CD1c-positive myeloid dendritic cell (primary cell): Measurements from ENCODE around the gene S100A4.
A peak's percentile ranks its signal among the peaks of the same experiment; 100 is the strongest.
"Not testable (repeated sequence)": the region's sequence is repeated elsewhere in the genome, so short reads cannot be mapped to it uniquely, and the experiment has no call there.

Source experiments
- DNase-seq: peaks from one replicate; pipeline ENCODE4 v3.0.0-alpha.2; 2016; ENCODE audit errors: extremely low spot score

S100A4 gene

GRCh38 chr1:153545067-153546055 lies at the start of gene S100A4:
TSS of gene S100A4 (minus strand) at chr1:153545806. CDS start at chr1:153544794, 1,012 bp downstream.
- DNase-seq: peak; percentile 84

DNA sequence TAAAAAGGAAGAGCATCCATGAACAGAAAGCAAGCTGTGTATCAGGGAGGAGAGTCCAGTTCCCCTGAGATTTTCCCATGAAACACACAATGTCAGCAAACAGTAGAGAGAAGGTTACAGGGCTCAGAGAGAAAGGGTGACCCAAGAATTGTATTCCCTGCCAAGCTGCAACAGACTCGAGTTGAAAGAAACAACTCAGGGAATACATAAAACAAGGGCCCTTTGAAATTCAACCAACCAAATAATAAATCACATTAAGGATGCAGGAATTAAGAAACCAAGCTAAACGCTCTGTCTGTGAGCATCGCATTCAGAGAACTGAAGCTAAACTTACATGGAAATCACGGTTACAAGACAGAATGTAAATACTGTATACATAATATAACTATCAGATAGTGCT lies 47.1 kb upstream of the S100A4 start:
- no peak for DNase-seq

- no peak for DNase-seq
These were observed 42.9 kb upstream of the S100A4 start for GRCh38 chr1:153588482-153588881.

- not testable (repeated sequence) for DNase-seq
These were observed 42.4 kb upstream of the S100A4 start for GRCh38 chr1:153588033-153588432.

GRCh38 chr1:153587314-153587713 lies 41.7 kb upstream of the S100A4 start:
- DNase-seq: no peak

- no peak for DNase-seq
These were observed 40.7 kb upstream of the S100A4 start for GRCh38 chr1:153586347-153586746.

DNA sequence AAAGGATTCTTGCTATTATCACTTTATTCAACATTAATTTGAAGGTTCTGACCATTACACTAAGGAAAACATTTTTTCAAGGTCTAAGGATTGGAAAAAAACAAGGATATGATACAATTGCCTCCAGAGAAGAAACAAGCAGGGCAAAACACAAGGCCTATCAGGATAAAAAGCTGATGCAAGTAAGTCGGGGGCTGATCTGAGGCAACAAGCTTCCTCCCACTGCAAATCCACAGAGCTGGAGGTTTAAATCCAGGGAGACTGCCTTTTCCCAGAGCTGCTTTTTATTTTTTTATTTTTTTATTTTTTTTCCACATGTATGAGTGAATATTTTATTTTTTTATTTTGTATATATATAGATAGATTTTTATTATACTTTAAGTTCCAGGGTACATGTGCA lies 39.4 kb upstream of the S100A4 start:
- no peak for DNase-seq

- no peak for DNase-seq
These were observed 38.4 kb upstream of the S100A4 start for GRCh38 chr1:153583976-153584375.

GRCh38 chr1:153583514-153583913 lies 37.9 kb upstream of the S100A4 start:
- not testable (repeated sequence) for DNase-seq

DNA sequence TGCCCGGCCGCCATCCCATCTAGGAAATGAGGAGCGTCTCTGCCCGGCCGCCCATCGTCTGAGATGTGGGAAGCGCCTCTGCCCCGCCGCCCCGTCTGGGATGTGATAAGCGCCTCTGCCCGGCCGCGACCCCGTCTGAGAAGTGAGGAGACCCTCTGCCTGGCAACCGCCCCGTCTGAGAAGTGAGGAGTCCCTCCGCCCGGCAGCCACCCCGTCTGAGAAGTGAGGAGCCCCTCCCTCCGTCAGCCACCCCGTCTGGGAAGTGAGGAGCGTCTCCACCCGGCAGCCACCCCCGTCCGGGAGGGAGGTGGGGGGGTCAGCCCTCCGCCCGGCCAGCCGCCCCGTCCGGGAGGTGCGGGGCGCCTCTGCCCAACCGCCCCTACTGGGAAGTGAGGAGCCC lies 37.2 kb upstream of the S100A4 start:
- DNase-seq: not testable (repeated sequence)

- no peak for DNase-seq
These were observed 33.3 kb upstream of the S100A4 start for GRCh38 chr1:153578936-153579335.

- DNase-seq: no peak
These were observed 32.9 kb upstream of the S100A4 start for GRCh38 chr1:153578490-153578889.

DNA sequence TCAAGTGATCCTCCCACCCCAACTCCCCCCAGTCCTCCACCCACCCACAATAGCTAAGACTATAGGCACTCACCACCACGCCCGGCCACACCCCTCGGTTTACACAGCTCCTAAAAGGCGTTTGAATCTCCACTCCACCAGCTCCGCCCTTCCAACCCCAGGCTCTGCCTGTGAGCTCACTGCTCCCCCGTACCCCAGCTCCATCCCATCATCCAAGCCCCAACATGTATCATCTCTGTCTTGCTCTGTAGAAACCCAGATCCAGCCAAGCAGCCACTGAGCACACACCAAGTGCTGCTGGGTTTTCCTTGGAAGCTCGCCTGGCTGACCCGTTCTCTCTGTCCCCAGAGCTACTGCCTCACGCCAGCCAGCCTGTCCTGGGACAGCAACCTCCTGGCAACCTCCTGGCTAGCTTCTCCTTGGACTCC lies 32.0 kb upstream of the S100A4 start:
- DNase-seq: no peak

DNA sequence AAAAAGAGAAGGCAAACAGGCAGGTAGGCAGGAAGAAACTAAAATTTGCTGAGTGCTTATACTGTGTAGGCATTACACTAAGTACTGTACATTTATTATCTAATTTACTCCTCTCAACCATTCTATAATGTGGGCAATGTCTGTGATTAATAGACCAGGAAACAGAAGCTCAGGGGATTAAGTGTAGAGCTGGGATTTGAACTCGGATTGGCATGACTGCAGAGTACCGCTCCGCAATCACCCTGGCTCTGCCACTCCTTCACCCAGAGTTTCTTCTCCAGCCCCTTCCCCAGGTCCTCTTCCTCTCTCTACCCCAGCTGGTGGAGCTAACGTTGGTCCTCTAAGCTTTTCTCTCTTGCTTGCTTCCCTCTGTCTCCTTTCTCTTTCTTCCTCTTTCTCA lies 31.5 kb upstream of the S100A4 start:
- no peak for DNase-seq

- DNase-seq: not testable (repeated sequence)
These were observed 29.9 kb upstream of the S100A4 start for GRCh38 chr1:153575497-153575896.

DNA sequence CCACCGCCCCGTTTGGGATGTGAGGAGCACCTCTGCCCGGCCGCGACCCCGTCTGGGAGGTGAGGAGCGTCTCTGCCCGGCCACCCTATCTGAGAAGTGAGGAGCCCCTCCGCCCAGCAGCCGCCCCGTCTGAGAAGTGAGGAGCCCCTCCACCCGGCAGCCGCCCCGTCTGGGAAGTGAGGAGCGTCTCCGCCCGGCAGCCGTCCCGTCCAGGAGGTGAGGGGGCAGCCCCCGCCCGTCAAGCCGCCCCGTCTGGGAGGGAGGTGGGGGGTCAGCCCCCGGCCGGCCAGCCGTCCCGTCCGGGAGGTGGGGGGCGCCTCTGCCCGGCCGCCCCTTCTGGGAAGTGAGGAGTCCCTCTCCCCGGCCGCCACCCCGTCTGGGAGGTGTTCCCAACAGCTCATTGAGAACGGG lies 29.5 kb upstream of the S100A4 start:
- not testable (repeated sequence) for DNase-seq

- DNase-seq: peak; percentile 78
These were observed 27.7 kb upstream of the S100A4 start for GRCh38 chr1:153573351-153573750.

GRCh38 chr1:153572569-153573015 lies 27.0 kb upstream of the S100A4 start:
- peak; percentile 92 for DNase-seq

GRCh38 chr1:153571706-153572105 lies 26.1 kb upstream of the S100A4 start:
- DNase-seq: no peak

GRCh38 chr1:153570874-153571273 lies 25.3 kb upstream of the S100A4 start:
- DNase-seq: no peak

GRCh38 chr1:153569465-153569864 lies 23.9 kb upstream of the S100A4 start:
- no peak for DNase-seq

DNA sequence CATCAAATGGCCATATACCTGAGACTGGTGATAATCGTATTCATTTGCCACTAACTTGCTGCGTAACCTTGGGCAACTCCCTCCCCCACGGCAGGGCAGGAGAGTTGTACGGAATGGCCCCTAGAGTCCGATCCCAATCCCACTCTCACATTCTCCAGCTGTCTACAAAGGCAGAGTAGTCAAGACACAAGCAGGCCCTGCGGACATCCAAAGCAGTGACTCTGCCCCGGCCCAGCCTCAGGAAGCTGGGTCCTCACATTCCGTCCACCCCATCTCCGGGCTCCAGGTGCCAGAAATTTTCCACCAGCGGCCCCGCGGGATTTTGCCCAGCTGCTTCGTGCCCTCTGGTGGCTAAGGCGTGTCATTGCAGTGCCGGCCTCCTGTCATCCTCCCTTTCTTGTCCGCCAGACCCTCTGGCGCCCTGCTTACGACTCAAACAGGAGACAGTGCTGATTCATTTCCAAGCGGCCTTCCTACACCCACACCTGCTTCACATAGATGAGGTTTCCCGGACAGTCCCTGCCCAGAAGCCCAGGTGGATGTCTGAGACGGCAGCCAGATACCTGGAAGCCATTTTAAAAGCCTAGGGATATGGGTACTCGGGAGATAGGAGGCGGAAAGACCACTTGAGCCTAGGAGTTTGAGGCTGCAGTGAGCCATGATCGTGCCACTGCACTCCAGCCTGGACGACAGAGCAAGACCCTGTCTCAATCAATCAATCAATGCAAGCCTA lies 22.9 kb upstream of the S100A4 start:
- DNase-seq: peak; percentile 89
